Measurements from ENCODE around the gene CELSR1. TPM values are rescaled to one million over a fixed set of nuclear protein-coding genes. Genes with fewer than 3 reads are reported as not detected.

The CELSR1 gene
- total RNA-seq, 1 experiment from 2014 or later: 19.6 TPM

- ChIA-PET POLR2A (no interaction called here), CTCF (no interaction called here), RAD21 (ENCODE audit: low non-redundant PET in 1 of 2, low total read pairs in 2 of 2, uncharacterized antibody in 2 of 2, unreplicated experiment in 2 of 2) (no interaction called here)
- Histone ChIP-seq H3K4me1 (ENCODE audit: control insufficient read depth in 1 of 2, insufficient read depth in 2 of 2, low read length in 2 of 2) (peaks cover 0 to 3% of the 10 kb centered on the region in 2 experiments; a peak in 1 of 4 replicates), H3K27me3 (ENCODE audit: insufficient read depth, low read length) (no peaks in the 10 kb centered on the region), H3K79me2 (ENCODE audit: insufficient read depth, low read length) (no peaks in the 10 kb centered on the region), H3K4me2 (ENCODE audit: low read length) (no peak overlapping the region), H3K27ac (ENCODE audit: low read depth, low read length) (no peak overlapping the region), H3K9me3 (ENCODE audit: control insufficient read depth in 1 of 2, insufficient read depth in 1 of 2, low read depth in 1 of 2, low read length in 2 of 2) (no peaks in the 10 kb centered on the region), H2AFZ (ENCODE audit: low read depth, low read length, poor library complexity, severe bottlenecking) (no peak overlapping the region), H4K20me1 (ENCODE audit: insufficient read depth) (no peaks in the 10 kb centered on the region), H3K36me3 (ENCODE audit: control insufficient read depth in 1 of 2, insufficient read depth in 2 of 2, low read length in 2 of 2) (no peaks in the 10 kb centered on the region), H3K9ac (ENCODE audit: low read length) (no peak overlapping the region), H3K9me2 (ENCODE audit: insufficient read depth) (no peaks in the 10 kb centered on the region), H3K4me3 (replicated peaks in 1 of 2; ENCODE audit: low read depth in 1 of 2, low read length in 2 of 2) (no peak overlapping the region)
- BruUV-seq (replicated peaks): no TSS peak
- no peak for TF ChIP-seq JUND (IDR thresholded peaks at IDR 0.05)
- TF ChIP-seq CTCF (IDR thresholded peaks at IDR 0.05 in 2 of 3, conservative IDR thresholded peaks at IDR 0.05 in 1 of 3; ENCODE audit: borderline replicate concordance in 1 of 3, insufficient read depth in 1 of 3, low read depth in 2 of 3, low read length in 2 of 3): no peak
- intact Hi-C loops (cut with micrococcal nuclease): no loop called here
- DNase-seq (ENCODE audit: low read depth, low spot score) (no peak), ATAC-seq (no peak)
These were observed 95.1 kb downstream of the CELSR1 start for GRCh38 chr22:46442217-46442853.

GRCh38 chr22:46439576-46440465, 97.6 kb downstream of the CELSR1 start:
- RAD21 ChIA-PET (ENCODE audit: low non-redundant PET in 1 of 2, low total read pairs in 2 of 2, uncharacterized antibody in 2 of 2, unreplicated experiment in 2 of 2): no interaction called here
- Histone ChIP-seq H3K4me2 (ENCODE audit: low read length) (no peak overlapping the region), H3K9ac (ENCODE audit: low read length) (no peak overlapping the region), H3K36me3 (ENCODE audit: control insufficient read depth in 1 of 2, insufficient read depth in 2 of 2, low read length in 2 of 2) (no peaks in the 10 kb centered on the region; a peak in 1 of 4 replicates), H3K9me3 (ENCODE audit: control insufficient read depth in 1 of 2, insufficient read depth in 1 of 2, low read depth in 1 of 2, low read length in 2 of 2) (no peaks in the 10 kb centered on the region), H3K4me3 (replicated peaks in 1 of 2; ENCODE audit: low read depth in 1 of 2, low read length in 2 of 2) (no peak overlapping the region), H3K27ac (ENCODE audit: low read depth, low read length) (no peak overlapping the region), H3K9me2 (ENCODE audit: insufficient read depth) (no peaks in the 10 kb centered on the region), H3K79me2 (ENCODE audit: insufficient read depth, low read length) (no peaks in the 10 kb centered on the region), H3K27me3 (ENCODE audit: insufficient read depth, low read length) (no peaks in the 10 kb centered on the region), H4K20me1 (ENCODE audit: insufficient read depth) (no peaks in the 10 kb centered on the region), H2AFZ (ENCODE audit: low read depth, low read length, poor library complexity, severe bottlenecking) (no peak overlapping the region), H3K4me1 (ENCODE audit: control insufficient read depth in 1 of 2, insufficient read depth in 2 of 2, low read length in 2 of 2) (no peaks in the 10 kb centered on the region)
- ATAC-seq: no peak
- DNase-seq (ENCODE audit: low read depth, low spot score): no peak
- no TSS peak for BruUV-seq (replicated peaks)
- CTCF ChIA-PET: no interaction called here
- POLR2A ChIA-PET: no interaction called here
- TF ChIP-seq ZFX (IDR thresholded peaks at IDR 0.05): no peak
- TF ChIP-seq, protein P1, sequence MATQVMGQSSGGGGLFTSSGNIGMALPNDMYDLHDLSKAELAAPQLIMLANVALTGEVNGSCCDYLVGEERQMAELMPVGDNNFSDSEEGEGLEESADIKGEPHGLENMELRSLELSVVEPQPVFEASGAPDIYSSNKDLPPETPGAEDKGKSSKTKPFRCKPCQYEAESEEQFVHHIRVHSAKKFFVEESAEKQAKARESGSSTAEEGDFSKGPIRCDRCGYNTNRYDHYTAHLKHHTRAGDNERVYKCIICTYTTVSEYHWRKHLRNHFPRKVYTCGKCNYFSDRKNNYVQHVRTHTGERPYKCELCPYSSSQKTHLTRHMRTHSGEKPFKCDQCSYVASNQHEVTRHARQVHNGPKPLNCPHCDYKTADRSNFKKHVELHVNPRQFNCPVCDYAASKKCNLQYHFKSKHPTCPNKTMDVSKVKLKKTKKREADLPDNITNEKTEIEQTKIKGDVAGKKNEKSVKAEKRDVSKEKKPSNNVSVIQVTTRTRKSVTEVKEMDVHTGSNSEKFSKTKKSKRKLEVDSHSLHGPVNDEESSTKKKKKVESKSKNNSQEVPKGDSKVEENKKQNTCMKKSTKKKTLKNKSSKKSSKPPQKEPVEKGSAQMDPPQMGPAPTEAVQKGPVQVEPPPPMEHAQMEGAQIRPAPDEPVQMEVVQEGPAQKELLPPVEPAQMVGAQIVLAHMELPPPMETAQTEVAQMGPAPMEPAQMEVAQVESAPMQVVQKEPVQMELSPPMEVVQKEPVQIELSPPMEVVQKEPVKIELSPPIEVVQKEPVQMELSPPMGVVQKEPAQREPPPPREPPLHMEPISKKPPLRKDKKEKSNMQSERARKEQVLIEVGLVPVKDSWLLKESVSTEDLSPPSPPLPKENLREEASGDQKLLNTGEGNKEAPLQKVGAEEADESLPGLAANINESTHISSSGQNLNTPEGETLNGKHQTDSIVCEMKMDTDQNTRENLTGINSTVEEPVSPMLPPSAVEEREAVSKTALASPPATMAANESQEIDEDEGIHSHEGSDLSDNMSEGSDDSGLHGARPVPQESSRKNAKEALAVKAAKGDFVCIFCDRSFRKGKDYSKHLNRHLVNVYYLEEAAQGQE (IDR thresholded peaks at IDR 0.05; ENCODE audit: low read depth): no peak
- no peak for TF ChIP-seq CEBPB (IDR thresholded peaks at IDR 0.05; ENCODE audit: low read depth)
- no peak for TF ChIP-seq SIN3A (IDR thresholded peaks at IDR 0.05; ENCODE audit: low read depth)
- no peak for TF ChIP-seq CBX3 (IDR thresholded peaks at IDR 0.05; ENCODE audit: low read depth)
- no peak for TF ChIP-seq EGR1 (IDR thresholded peaks at IDR 0.05; ENCODE audit: low read depth)
- intact Hi-C loops (cut with micrococcal nuclease): no loop called here
